PFSK-1 (cell line): ENCODE measurements around the gene TIA1.

ENCODE experiments used
- POLR2AphosphoS5 ChIP-seq: IDR thresholded peaks from 2 replicates; pipeline ENCODE4 v1.6.1; 2012; ENCODE audit warnings: low read depth, mild to moderate bottlenecking, control low read depth, low read length, moderate library complexity
- REST ChIP-seq, 2 experiments: IDR thresholded peaks; 2 replicates each; pipeline versions ENCODE4 v1.6.1 to v1.8.0; 2011 to 2012; ENCODE audit warnings: low read depth in 2 of 2, low read length in 2 of 2, control low read depth in 1 of 2, inconsistent platforms in 1 of 2, mild to moderate bottlenecking in 1 of 2, moderate library complexity in 1 of 2; ENCODE audit not compliant: insufficient read depth in 1 of 2
- SIN3A ChIP-seq: IDR thresholded peaks from 2 replicates; pipeline ENCODE4 v1.6.1; 2012; ENCODE audit warnings: mild to moderate bottlenecking, low read length, moderate library complexity, borderline replicate concordance; ENCODE audit not compliant: insufficient read depth
- TAF1 ChIP-seq: IDR thresholded peaks from 2 replicates; pipeline ENCODE4 v1.6.1; 2012; ENCODE audit warnings: low read length, control low read depth, borderline replicate concordance; ENCODE audit not compliant: insufficient read depth

GRCh38 chr2:70258532-70258875, 10.1 kb upstream of the TIA1 start:
- TF ChIP-seq REST (IDR thresholded peaks at IDR 0.05; ENCODE audit: insufficient read depth in 1 of 2, low read depth in 2 of 2, low read length in 2 of 2) (no peak), TAF1 (no peak), SIN3A (no peak), POLR2AphosphoS5 (no peak)
